Measurements from ENCODE around the gene TPTE.

DNA sequence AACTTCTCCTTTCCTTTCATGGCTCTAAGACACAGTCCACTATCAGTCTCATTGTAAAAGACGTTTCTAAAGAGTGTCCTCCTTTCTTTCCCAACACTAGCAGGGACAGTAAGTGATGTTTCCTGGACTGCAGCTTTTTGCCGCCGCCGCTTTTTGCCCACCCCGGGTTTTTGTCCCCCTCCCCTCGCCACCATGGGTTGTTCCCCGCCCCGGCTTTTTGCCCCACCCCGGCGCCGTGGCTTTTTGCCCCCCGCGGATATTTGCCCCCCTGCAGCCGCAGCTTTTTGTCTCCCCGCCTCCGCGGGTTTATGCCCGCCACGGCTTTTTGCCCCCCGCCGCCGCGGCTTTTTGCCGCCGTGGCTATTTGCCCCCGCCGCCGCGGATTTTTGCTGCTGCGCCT lies 95.2 kb downstream of the TPTE start:
- TF ChIP-seq POLR2A (IDR thresholded peaks at IDR 0.05) = no peak
- TF ChIP-seq, protein P1, sequence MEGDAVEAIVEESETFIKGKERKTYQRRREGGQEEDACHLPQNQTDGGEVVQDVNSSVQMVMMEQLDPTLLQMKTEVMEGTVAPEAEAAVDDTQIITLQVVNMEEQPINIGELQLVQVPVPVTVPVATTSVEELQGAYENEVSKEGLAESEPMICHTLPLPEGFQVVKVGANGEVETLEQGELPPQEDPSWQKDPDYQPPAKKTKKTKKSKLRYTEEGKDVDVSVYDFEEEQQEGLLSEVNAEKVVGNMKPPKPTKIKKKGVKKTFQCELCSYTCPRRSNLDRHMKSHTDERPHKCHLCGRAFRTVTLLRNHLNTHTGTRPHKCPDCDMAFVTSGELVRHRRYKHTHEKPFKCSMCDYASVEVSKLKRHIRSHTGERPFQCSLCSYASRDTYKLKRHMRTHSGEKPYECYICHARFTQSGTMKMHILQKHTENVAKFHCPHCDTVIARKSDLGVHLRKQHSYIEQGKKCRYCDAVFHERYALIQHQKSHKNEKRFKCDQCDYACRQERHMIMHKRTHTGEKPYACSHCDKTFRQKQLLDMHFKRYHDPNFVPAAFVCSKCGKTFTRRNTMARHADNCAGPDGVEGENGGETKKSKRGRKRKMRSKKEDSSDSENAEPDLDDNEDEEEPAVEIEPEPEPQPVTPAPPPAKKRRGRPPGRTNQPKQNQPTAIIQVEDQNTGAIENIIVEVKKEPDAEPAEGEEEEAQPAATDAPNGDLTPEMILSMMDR (IDR thresholded peaks at IDR 0.05) = no peak

Measured in adrenal gland (tissue), 5 donors.